Left ventricle myocardium inferior (tissue), 1 donor: ENCODE results near the gene VPS25. TPM values are rescaled to one million over a fixed set of nuclear protein-coding genes. Genes with fewer than 3 reads are reported as not detected.

Experiments used
- DNase-seq: peaks from one replicate; pipeline ENCODE4 v3.0.0-alpha.2; 2020
- H3K27ac ChIP-seq: fragments of 200-600 bp; replicated peaks from 2 replicates; pipeline ENCODE4 v1.8.0; 2021
- H3K27me3 ChIP-seq: fragments of 200-600 bp; 2 replicates; pipeline ENCODE4 v1.8.0; 2021; ENCODE audit warnings: low read depth
- H3K36me3 ChIP-seq: fragments of 200-600 bp; 2 replicates; pipeline ENCODE4 v1.8.0; 2021
- H3K4me1 ChIP-seq: fragments of 200-600 bp; 2 replicates; pipeline ENCODE4 v1.8.0; 2021
- H3K4me3 ChIP-seq: fragments of 200-600 bp; 2 replicates; pipeline ENCODE4 v1.8.0; 2021; ENCODE audit warnings: mild to moderate bottlenecking, moderate library complexity
- H3K9me3 ChIP-seq: fragments of 200-600 bp; replicated peaks from 2 replicates; pipeline ENCODE4 v1.8.0; 2021
- intact Hi-C: fragments of 100-400 bp; cut with micrococcal nuclease; formaldehyde crosslinking; loops from one replicate; pipeline ENCODE4 v1.11.0; 2022
- total RNA-seq: library from RNA; stranded (reverse); fragmentation: NEBNext Ultra II Directional; extraction: Animal tissue kit (Norgen Biotek cat#: 25700); gene quantifications from one replicate; pipeline ENCODE4 v1.2.1, GENCODE V29; 2021
- TF ChIP-seq, protein P1 (sequence below): fragments of 200-600 bp; IDR thresholded peaks from 2 replicates; pipeline ENCODE4 v1.8.0; 2021; ENCODE audit warnings: antibody characterized with exemption, mild to moderate bottlenecking, borderline replicate concordance
- donor health status: DM: no; HTN: yes; CAD: no; lungs with severe emphysema.

The VPS25 gene
- total RNA-seq, 1 donor from 2014 or later: 37.5 TPM

GRCh38 chr17:42743595-42744282 lies 29.5 kb upstream of the VPS25 start:
- TF ChIP-seq, protein P1, sequence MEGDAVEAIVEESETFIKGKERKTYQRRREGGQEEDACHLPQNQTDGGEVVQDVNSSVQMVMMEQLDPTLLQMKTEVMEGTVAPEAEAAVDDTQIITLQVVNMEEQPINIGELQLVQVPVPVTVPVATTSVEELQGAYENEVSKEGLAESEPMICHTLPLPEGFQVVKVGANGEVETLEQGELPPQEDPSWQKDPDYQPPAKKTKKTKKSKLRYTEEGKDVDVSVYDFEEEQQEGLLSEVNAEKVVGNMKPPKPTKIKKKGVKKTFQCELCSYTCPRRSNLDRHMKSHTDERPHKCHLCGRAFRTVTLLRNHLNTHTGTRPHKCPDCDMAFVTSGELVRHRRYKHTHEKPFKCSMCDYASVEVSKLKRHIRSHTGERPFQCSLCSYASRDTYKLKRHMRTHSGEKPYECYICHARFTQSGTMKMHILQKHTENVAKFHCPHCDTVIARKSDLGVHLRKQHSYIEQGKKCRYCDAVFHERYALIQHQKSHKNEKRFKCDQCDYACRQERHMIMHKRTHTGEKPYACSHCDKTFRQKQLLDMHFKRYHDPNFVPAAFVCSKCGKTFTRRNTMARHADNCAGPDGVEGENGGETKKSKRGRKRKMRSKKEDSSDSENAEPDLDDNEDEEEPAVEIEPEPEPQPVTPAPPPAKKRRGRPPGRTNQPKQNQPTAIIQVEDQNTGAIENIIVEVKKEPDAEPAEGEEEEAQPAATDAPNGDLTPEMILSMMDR: no peak
- Histone ChIP-seq H3K27me3 (no peaks in the 10 kb centered on the region), H3K9me3 (no peaks in the 10 kb centered on the region), H3K4me3 (peak overlapping the region; percentile 86), H3K36me3 (peaks cover 4% of the 10 kb centered on the region), H3K27ac (peak overlapping the region; percentile 96), H3K4me1 (peaks cover 41% of the 10 kb centered on the region)
- intact Hi-C loops: no loop called here
- no peak for DNase-seq

- Histone ChIP-seq H3K4me3 (peak overlapping the region; percentile 86), H3K36me3 (peaks cover 4% of the 10 kb centered on the region), H3K4me1 (peaks cover 47% of the 10 kb centered on the region), H3K27me3 (no peaks in the 10 kb centered on the region), H3K9me3 (no peaks in the 10 kb centered on the region), H3K27ac (peak overlapping the region; percentile 96)
- DNase-seq: peak; percentile 85
- TF ChIP-seq, protein P1: no peak
- intact Hi-C loops: no loop called here
Observed at GRCh38 chr17:42744283-42744805, 28.9 kb upstream of the VPS25 start.

GRCh38 chr17:42744806-42745617 lies 28.2 kb upstream of the VPS25 start, which contains the start of gene EZH1:
Gene EZH1 (minus strand): TSS chr17:42745040. CDS start chr17:42728941, 16,099 bp downstream.
- TF ChIP-seq, protein P1: peak; percentile 28
- Histone ChIP-seq H3K27ac (peak within 1 kb of the TSS; percentile 96), H3K9me3 (no peaks in the 10 kb centered on the region), H3K4me1 (peaks cover 54% of the 10 kb centered on the region), H3K4me3 (peak within 1 kb of the TSS; percentile 86), H3K27me3 (no peaks in the 10 kb centered on the region), H3K36me3 (peaks cover 4% of the 10 kb centered on the region)
- peak; percentile 90 for DNase-seq
- intact Hi-C loops: no loop called here

DNA sequence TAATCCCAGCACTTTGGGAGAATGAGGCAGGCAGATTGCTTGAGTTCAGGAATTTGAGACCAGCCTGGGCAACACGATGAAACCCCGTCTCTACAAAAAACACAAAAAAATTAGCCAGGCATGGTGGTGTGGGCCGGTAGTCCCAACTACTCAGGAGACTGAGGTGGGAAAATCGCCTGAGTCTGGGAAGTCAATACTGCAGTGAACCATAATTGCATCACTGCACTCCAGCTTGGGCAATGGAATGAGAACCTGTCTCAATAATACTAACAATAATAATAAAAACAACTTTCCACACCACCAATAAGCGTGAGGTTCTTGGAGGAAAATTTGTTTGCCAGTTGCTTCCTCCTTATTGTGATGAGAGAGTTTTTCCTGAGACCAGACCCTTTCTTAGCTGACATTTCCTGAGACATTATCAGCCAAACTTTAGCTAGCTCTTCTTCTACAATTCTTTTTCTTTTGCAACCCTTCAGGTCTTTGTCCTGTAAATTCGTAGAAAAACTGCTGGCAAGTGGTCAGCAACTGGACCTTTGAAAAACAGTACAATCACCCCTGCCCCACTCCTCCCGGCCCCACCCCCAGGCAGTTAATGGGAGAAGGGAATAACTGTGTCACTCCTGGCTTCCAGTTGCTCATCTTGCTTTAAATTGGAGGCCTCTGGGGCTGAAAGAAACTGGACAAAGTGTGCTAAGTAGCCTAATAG lies 24.9 kb upstream of the VPS25 start:
- peaks cover 62% of the 10 kb centered on the region for H3K4me1 ChIP-seq
- H3K36me3 ChIP-seq: no peaks in the 10 kb centered on the region
- H3K27me3 ChIP-seq: no peaks in the 10 kb centered on the region
- TF ChIP-seq, protein P1: no peak
- H3K9me3 ChIP-seq: no peaks in the 10 kb centered on the region
- no peak for DNase-seq
- peak overlapping the region; percentile 71 for H3K27ac ChIP-seq
- H3K4me3 ChIP-seq: no peak overlapping the region
- intact Hi-C loops: no loop called here
